Nucleus accumbens (tissue), 56 donors: ENCODE results near the gene MACROD2.

ENCODE experiments used
- DNase-seq, 56 donors: peaks; one replicate each; lab custom pipeline; 2025; lab: John Stamatoyannopoulos, UW

The MACROD2 gene

DNA sequence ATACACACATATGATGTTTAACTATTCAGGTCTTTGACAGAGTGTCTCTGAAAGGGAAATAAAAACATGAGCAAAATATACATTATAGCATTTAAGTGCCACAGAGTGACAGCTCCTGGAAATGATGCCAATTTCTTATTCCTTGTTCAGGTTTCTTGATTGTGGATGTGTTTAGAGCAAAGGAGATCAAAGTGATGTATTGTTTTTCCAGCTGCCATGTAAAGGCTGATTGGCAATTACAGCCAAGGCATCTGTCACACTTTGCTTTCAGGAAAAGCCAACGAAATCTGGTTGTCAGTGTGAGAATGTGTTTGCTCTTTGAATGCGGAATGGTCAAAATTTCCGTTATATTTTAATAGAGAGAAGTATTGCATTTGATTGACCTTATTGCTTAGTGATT, 689.9 kb downstream of the MACROD2 start:
- DNase-seq: no peak

DNA sequence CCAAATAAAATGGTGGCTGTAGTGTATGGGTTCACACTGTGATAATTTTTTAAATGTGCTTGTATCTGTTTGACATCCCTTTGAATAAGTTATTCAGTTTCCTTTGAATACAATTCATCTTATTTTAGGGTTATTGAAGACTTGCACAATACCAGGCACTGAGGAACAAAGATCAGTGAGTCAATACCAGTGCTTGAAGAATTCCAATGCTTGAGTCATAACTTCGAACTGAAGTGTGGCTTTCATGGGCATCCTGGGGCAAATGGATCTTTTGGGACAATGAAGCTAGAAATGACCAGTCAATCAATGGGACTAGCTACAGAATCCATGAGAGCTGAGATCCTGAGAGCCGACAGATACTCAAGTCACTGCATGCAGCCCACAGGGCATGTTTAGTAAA, 692.0 kb downstream of the MACROD2 start:
- DNase-seq: no peak

DNA sequence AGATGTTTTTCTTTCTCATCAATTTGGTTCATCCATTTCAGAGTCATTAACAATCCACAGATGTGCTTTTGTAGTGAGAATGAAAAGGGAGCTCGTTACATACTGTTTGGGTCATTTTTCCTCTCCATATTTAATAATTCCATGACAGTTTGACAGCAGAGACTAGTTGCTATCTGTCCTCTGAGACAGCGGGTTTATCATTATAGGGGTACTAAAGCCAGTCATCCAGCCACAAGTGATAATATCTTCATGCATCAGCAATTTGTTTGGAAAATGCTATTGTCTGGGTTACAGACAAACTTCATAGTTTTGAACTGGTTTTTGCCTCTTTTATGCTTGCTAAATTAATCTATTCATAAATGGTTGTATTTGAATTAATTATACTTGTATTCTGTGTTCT, 692.7 kb downstream of the MACROD2 start:
- no peak for DNase-seq

DNA sequence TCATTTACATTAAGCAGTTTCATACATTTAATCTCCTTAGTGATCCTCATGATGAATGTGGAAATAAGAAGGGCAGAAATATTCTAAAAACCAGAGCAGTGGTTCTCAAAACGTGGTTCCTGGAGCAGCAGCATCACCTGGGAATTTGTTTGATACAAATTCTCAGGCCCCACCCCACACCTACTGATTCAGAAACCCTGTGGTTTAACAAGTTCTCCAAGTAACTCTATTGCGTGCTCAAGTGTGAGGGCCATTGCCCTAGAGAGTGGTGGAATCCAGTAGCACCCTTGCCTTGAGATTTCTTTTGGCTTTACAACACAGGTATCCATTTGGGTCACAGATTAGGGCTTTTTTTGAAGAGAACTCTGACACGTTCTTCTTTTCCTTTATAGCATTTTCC, 696.7 kb downstream of the MACROD2 start:
- DNase-seq: no peak

DNA sequence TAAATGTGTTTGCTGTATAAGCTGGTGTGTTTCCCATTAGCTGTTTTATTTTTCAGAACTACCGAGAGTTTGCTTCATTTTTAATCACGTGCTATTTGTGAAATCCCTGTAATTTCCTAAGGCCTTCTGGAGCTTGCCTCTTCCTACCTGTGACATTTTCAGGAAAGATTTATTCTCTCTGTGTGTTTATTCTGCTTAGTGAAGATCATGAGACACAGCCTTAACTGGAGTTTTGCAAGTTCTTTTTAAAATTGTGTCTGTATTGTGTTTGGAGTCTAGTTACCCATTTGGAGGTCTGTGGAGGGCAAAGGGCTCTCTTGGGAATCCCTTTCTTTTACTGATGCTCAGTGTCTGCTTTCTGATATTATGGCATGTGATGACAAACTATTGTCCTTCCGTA, 701.2 kb downstream of the MACROD2 start:
- DNase-seq: no peak

DNA sequence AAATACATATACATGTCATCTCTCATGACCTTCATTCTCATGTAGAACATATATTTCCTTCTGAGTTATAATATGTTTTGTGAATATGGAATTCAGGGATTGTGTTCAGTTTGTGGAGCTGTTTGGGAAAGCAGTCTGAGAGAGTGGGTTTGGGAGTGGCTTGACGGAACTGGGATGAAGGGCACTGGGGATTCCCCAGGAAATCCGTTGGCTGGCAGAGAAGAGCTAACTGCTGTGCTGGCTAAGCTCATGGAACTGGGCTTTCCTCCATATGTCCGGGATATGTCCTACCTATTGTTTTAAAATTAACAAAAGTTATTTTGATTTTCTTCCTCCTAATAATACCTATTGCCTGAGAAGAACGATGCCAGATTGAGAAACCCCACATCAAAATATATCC, 701.6 kb downstream of the MACROD2 start:
- DNase-seq: no peak

DNA sequence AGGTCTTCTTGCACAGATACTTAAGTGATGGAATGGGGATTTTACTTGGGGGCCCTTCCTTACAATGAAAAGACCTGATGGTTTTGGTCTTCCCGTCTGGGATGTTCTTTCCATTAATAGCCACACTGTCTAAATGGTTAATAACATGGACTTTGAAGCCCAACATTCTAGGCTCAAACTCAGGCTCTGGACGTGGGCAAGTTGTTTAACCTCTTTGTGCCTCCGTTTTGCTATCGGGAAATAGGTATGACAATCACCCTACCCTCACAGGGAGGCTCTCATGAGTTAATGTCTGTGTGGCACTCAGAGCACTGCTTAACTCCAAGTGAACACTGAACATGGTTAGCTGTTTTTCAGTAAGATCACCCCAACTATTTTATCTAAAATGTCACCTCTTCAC, 702.8 kb downstream of the MACROD2 start:
- no peak for DNase-seq

DNA sequence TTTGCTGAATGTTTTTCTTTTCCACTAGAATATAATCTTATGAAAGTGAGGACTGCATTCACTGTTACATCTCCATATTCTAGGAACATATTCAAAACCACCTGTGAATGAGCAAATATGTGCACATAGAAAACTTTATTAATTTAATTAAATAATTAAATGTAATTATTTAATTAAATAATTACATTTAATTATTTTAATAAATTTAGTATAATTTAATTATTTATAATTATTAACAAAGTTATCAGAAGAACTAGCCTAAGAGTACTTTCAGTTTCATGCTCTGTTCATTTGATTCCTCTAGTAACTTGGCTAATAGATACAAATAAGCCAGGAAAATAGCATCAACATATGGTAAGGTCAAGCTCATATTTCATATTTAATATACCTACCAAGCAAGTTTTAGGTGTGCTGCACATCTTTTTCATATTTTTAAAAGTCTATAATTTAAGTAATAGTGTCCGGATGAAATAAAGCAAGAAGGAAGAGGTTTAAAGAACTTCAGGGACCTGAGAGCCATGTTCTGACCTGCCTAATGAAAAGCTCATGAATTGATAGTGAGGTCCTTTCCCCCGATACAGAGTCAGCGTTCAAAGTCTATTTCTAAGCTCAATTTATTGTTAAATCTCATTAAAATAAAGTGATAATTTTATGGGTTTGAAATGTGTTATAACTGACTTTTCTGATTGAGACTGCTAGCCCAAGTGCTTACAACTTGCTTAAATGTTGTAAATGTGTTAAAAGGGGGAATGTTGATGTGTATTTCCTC, 703.5 kb downstream of the MACROD2 start:
- no peak for DNase-seq

DNA sequence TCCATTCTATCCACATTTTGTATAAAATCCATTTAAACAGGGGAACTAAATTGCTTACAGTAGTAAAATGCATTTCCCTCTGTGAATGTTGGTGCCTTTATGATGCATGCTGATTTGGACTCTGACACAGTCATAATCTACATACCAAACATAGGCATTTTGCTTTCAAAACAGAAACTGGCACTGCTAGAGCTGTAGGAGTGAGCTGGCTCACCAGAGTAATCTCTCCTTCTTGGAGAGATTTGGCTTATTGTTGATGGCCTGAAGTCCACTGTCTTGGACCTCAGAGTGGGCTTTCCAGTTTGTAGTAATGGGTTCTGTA, 705.3 kb downstream of the MACROD2 start:
- no peak for DNase-seq

DNA sequence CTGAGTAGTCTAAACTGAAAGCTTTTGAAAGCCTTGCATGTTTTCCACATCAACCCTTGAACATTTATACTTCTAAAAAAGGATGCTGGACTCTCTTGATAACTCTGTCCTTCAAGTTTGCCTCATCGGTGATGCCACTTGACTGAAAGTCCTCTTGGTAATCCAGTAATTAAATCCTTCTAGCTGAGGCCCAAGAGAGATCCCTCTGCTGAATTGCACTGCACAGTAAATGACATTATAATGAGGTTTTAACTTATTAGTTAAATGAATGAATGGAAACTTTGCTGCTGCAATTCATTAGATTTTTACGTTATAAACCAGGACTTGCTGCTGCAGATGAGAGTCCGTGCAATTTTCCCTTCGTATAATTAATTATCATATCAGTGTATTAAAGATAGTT, 706.0 kb downstream of the MACROD2 start:
- no peak for DNase-seq

DNA sequence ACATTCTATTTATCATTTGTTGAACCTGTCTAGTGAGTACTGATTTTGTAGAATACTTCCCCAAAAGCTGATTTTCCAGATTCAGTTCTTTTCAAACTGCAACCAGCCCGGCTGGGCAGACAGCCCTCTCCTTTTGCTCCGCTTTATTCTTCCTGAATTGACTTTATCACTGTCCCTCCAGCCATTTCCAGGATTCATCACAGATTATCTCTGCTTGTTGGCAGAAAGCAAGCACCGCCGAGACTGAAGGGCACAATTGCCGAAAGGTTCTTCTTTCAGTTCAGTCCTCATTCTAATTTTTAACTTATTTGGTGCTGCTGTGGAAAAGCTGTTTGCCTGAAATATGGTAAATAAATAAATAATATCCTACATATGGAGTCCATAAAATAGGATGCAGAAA, 711.2 kb downstream of the MACROD2 start:
- no peak for DNase-seq

DNA sequence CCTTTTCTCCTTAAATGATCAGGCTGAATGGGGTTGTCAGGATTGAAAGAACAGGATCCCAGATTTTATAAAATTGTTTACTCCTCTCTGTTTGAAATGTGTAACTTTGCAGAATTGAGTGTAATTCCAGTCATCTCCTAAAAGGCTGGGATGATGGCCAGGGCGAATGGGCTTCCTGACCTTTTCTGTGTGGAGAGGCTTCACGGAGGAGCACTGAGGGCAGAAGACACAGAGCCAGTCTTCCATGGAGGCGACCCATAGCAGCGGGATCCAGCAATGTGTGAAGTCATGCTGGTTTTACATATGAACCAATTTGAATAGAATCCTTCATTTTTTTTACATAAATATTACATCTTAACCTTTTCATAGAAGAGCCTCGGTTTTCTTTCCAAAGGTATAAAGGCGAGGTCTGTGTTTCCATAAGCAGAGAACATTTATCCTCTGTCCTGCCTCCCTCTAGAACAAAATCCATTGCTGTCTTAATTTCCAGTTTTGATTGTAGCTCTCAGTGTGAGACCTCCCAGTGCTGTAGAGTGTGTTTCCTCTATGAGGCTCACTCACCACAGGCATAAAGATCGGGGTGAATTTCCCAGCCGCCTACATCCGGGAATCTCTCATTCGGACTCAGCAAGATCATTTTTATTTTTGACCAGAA, 711.8 kb downstream of the MACROD2 start:
- no peak for DNase-seq

DNA sequence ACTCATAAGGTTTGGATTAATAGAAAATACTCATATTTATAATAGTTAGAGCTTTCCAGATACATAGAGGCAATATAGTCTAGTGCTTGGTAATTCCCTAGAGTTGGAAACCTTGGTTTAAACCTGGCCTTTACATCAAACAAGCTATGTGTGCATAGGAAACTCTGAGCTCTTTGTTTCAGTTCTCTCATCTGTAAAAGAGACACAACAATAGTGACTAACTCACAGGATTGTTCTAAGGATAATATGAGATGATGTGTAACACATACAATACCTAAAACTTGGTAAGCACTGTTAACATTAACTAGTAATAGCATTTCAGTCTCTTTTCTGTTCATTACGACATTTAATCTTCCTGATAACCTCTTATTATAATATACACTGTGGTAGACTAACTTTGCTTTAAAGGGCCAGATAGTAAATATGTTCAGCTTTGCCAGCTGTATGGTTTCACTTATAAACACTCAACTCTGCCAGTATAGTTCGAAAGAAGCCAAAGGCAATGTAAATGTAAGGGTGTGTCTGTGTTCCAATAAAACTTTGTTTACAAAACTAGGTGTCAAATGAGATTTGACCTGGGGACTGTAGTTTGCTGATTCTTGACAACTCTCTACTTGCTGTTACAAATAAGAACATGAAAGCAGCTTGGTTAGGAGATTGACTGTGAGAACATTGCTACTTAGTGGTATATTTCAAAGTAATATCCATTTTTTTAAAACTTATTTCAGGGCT, 712.7 kb downstream of the MACROD2 start:
- DNase-seq: no peak

DNA sequence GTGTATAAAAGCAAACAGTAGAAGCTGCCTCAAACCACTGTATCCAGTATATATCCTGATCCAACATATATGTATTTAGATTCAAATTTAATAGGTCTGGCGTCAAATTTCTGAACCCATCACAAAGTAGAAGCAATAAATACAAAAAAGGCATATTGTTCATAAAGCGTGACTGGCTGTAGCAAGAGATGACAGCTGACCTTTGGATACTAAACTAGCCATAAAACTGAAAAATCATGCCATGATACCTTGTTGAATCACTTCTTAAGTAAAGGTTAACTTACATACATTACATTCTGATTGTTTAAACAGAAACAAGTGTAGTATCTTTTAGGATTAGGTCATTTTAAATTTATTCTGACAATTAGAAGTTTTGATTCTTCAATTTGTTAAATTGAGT, 714.1 kb downstream of the MACROD2 start:
- no peak for DNase-seq

DNA sequence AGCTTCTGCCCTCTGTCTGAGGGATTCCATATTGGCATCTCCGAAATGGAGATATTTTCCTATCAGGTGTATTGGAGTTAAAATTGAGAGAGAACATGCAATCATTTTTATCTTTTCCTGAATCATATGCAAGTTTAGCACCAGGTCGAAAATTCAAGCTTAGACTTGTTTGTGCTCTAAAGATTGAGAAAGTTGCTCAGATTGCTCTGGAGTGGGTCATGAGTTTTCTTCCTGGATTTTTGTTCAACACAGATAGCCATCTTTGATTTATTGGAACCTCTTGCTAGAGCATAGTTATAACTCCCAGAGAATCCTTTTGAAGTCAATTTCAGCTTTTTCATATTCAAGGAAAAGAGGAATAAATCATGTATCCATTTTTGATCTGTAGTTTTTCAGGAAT, 715.6 kb downstream of the MACROD2 start:
- DNase-seq: no peak

DNA sequence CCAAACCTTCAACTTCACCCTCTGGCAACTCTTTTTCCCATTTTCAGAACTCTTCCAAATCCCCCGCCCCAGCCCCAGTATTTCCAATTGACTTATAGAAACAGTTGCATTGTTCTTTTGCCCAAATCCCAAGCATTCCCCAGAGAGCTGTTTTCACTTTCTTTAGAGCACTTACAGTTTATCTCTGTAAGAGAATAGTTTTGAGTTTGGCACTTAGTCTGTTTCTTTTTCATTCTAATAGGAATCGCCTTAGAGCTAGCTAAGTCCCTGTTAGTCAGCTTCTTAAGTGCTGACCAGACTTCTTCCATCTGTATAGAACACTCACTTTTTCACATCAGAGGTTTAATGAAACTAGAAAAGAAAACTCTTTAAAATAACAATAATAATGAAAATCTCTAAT, 716.3 kb downstream of the MACROD2 start:
- no peak for DNase-seq

DNA sequence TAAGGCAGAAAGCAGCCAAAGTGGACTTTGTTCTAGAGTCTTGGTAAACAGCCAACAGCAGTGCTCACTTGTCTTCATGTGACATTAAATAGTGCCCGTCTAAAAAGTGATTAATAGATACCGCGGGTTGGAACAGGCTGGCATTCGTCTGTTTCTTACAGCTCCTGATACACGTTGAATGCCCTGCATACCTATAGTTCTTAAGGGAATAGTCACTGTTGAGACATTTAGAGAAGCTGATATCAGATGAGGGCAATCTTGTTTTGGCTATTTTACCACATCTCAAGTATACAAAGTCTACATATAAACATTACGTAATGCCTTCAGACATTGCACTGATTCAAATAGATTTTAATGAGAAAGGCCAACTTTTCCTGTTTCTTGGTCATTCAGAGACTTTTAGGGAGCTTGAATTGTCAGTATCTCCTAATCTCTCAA, 717.0 kb downstream of the MACROD2 start:
- DNase-seq: no peak

DNA sequence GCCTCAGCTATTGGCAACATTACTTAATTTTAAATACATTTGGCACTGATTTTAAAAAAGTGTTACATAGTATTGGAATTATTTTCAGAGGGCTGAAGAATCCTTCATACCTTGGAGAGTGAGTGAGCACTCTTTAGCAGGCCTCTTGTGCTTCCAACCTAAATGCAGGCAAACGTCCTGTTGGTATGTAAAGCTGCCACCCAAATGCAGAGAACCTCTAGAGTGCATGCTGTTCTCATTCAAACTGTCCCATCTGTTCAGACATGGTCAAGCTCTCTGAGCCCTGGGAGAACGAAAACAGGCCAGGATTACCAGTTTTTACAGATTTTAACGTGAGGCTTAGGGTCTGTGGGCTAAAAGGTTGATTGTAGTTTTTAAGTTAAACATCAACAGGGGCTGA, 720.1 kb downstream of the MACROD2 start:
- DNase-seq: no peak

DNA sequence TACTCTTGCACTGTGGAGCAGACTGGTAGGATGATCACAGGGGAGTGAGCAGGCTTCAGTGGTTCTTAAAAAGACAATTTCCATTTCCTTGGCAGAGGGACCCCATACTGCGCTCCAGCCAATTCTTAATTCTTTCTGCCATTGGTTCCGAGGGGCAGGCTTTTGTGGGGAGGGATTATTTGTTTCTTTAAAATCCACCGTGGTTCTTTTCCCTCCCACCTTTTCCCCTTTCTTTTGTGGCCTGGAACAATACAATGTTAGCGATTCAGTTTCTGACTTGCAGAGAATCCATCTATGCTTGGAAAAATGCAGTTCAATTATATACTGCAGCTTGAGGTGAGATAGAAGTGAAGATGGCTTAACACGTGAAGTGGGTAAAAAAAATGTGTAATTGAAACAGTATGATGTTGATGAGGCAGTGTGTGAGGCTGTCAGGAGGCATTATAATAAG, 721.1 kb downstream of the MACROD2 start:
- no peak for DNase-seq

DNA sequence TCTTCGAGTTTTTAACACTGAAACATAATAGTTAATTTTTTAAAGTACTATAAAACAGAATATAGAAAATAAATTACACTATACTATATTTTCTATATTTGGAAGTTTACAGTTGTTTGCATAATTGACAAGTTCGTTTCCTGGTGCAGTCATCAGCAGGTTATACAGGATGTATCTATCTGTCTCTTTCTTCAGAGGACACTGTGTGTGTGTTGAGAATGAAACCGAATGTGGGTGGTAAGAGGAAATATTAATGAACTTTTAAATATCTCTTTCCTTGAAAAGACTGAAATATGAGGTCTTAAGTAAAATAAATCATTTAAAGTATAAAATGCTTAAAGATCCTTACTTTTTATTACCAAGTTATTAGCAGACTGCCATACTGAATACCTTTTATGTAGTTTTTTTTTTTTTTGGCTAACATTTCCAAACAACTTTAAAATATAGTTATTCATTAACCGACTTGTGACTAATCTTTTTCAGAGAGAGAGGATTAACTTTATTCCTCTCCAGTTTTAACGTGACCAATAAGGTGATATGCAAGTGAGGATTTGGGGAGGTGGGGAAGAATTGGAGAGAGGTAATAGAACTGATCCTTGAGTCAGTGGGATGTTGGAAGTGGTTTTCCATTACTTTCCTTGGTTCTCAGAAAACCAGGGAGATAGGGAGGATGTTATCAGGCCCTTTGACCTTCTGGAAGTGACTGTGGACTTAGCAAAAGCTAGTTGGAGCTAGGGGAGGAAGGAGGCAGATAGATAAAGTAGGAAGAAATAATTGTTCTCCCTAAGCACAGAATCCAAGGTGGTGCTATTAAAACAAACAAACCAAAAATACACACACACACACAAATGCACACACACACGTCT, 722.1 kb downstream of the MACROD2 start:
- DNase-seq: no peak

DNA sequence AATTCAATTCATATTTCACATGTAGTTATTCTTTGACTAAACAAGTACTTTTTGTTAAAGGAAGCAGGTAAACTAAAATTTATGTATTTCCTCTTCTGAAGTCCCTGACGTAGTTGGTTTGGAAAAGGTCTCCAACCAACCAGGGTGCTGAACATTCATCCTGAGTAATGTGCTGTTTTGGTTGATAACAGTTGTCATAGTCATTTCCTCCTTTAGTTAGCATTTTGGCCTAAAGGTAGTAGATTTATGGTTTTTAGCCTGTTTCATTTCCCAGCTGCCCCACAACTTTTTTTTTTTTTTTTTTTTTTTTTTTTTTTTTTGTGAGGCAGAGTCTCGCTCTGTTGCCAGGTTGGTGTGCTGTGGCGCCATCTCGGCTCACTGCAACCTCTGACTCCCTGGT, 724.9 kb downstream of the MACROD2 start:
- DNase-seq: no peak
